Measurements from ENCODE around the gene ZDHHC7. TPM values are rescaled to one million over a fixed set of nuclear protein-coding genes. Genes with fewer than 3 reads are reported as not detected.

Gene ZDHHC7
- total RNA-seq, 1 donor from 2014 or later, result 26.9 TPM

DNA sequence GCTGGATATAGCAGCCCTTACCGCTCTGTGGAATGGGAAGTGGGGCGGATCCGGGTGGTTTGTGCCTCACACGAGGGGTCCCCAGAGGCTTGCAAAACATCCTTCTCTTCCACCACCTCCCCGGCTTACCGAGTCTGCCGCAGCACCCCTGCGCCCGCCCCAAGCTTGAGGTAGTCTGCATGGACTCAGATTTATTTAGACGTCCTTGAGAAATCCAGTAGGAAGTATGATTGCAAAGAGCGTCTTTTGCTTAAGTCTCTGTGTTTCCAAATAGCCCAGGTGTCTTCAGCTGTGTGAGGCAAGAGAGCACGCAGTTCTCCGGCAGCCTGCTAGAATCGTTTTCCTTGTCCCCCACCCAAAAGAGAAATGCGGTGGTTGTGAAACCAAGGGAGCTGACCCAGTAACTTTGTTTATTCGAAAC lies 18.7 kb upstream of the ZDHHC7 start:
- Mint-ChIP-seq H3K4me3 (no peak overlapping the region), H3K9me3 (no peaks in the 10 kb centered on the region), H3K36me3 (ENCODE audit: low read depth) (peaks cover 2% of the 10 kb centered on the region), H3K4me1 (peaks cover 42% of the 10 kb centered on the region), H3K27me3 (peaks cover 11% of the 10 kb centered on the region), H3K27ac (no peak overlapping the region)
- intact Hi-C loops (cut with micrococcal nuclease), result loop anchor here (2.0 to 10.0 kb wide), 7 partner anchors 25 to 1225 kb away; partner anchors contain the start of genes C16orf74, HSBP1, MEAK7 and TAF1C
- CTCF ChIA-PET, result no interaction called here
- DNase-seq (no peak), ATAC-seq (ENCODE audit: low read depth) (no peak)
- TF ChIP-seq, protein P1, sequence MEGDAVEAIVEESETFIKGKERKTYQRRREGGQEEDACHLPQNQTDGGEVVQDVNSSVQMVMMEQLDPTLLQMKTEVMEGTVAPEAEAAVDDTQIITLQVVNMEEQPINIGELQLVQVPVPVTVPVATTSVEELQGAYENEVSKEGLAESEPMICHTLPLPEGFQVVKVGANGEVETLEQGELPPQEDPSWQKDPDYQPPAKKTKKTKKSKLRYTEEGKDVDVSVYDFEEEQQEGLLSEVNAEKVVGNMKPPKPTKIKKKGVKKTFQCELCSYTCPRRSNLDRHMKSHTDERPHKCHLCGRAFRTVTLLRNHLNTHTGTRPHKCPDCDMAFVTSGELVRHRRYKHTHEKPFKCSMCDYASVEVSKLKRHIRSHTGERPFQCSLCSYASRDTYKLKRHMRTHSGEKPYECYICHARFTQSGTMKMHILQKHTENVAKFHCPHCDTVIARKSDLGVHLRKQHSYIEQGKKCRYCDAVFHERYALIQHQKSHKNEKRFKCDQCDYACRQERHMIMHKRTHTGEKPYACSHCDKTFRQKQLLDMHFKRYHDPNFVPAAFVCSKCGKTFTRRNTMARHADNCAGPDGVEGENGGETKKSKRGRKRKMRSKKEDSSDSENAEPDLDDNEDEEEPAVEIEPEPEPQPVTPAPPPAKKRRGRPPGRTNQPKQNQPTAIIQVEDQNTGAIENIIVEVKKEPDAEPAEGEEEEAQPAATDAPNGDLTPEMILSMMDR (IDR thresholded peaks at IDR 0.05), result no peak
- POLR2A ChIA-PET, result no interaction called here

DNA sequence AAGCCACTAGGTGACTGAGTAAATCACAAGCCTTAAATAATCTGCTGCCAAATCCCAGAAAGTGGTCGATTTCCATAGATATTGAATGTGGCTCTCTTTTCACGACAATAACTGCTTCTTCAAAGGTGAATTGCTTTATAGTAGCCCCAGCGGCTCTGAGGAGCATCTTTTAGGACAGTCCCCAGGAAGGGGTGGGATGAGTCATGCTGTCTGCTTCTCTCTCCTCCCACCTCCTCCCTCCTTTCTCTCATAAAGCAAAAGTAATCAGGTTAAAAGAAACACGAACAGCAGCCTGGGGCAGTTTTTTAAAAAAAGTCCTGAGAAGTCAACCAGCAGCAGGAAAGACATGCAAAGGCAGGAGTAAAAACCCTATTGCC lies 18.1 kb upstream of the ZDHHC7 start:
- TF ChIP-seq, protein P1 (IDR thresholded peaks at IDR 0.05), result no peak
- ChIA-PET CTCF (no interaction called here), POLR2A (no interaction called here)
- H3K27me3 Mint-ChIP-seq, result peaks cover 11% of the 10 kb centered on the region
- H3K4me1 Mint-ChIP-seq, result peaks cover 42% of the 10 kb centered on the region
- H3K9me3 Mint-ChIP-seq, result no peaks in the 10 kb centered on the region
- H3K4me3 Mint-ChIP-seq, result peak overlapping the region; percentile 62
- H3K27ac Mint-ChIP-seq, result peak overlapping the region; percentile 22
- ATAC-seq (ENCODE audit: low read depth), result peak; percentile 23
- intact Hi-C loops (cut with micrococcal nuclease), result loop anchor here (2.0 to 10.0 kb wide), 7 partner anchors 25 to 1225 kb away; partner anchors contain the start of genes C16orf74, HSBP1, MEAK7 and TAF1C
- H3K36me3 Mint-ChIP-seq (ENCODE audit: low read depth), result peaks cover 2% of the 10 kb centered on the region
- no peak for DNase-seq

- peaks cover 2% of the 10 kb centered on the region for H3K36me3 Mint-ChIP-seq (ENCODE audit: low read depth)
- DNase-seq (peak; percentile 22), ATAC-seq (ENCODE audit: low read depth) (peak; percentile 23)
- H3K4me3 Mint-ChIP-seq, result peak overlapping the region; percentile 84
- peaks cover 11% of the 10 kb centered on the region for H3K27me3 Mint-ChIP-seq
- TF ChIP-seq, protein P1 (IDR thresholded peaks at IDR 0.05), result no peak
- no peaks in the 10 kb centered on the region for H3K9me3 Mint-ChIP-seq
- CTCF ChIA-PET, result interaction anchor here (1.5 kb wide), 1 partner anchor 58 kb away, joined by 4 read pairs; no protein-coding TSS in a partner anchor
- peaks cover 42% of the 10 kb centered on the region for H3K4me1 Mint-ChIP-seq
- intact Hi-C loops (cut with micrococcal nuclease), result loop anchor here (2.0 to 10.0 kb wide), 7 partner anchors 26 to 1224 kb away; partner anchors contain the start of genes C16orf74, HSBP1, MEAK7 and TAF1C
- POLR2A ChIA-PET, result interaction anchor here (4.2 kb wide), 1 partner anchor 17 kb away, joined by 51 read pairs; the partner anchor contains the start of gene ZDHHC7
- peak overlapping the region; percentile 41 for H3K27ac Mint-ChIP-seq
These were observed 17.5 kb upstream of the ZDHHC7 start for GRCh38 chr16:85028685-85029407.

GRCh38 chr16:85027958-85028684 lies 16.8 kb upstream of the ZDHHC7 start:
- TF ChIP-seq, protein P1 (IDR thresholded peaks at IDR 0.05), result no peak

More at GRCh38 chr16:85027958-85028684, 16.8 kb upstream of the ZDHHC7 start:
- Mint-ChIP-seq H3K36me3 (ENCODE audit: low read depth) (peaks cover 2% of the 10 kb centered on the region), H3K27me3 (peaks cover 11% of the 10 kb centered on the region), H3K9me3 (no peaks in the 10 kb centered on the region), H3K4me1 (peaks cover 42% of the 10 kb centered on the region), H3K27ac (peak overlapping the region; percentile 41), H3K4me3 (peak overlapping the region; percentile 84)
- ChIA-PET CTCF (interaction anchor here (0.9 to 1.5 kb wide), 2 partner anchors 59 to 912 kb away, joined by 4 read pairs; partner anchors contain the start of gene MBTPS1), POLR2A (interaction anchor here (0.6 to 4.2 kb wide), 4 partner anchors 17 to 883 kb away, joined by 3 to 51 read pairs (median 5); partner anchors contain the start of genes DNAAF1, HSDL1 and ZDHHC7)
- no peak for DNase-seq
- ATAC-seq (ENCODE audit: low read depth), result no peak
- intact Hi-C loops (cut with micrococcal nuclease), result loop anchor here (1.0 to 10.0 kb wide), 8 partner anchors 17 to 1223 kb away; partner anchors contain the start of genes C16orf74, HSBP1, MEAK7 and TAF1C

Measured in activated B cell treated with CpG ODN at 0.5 μM for 24 hours (primary cell).